Kidney (tissue), 14 donors: ENCODE measurements around the gene GNMT. TPM values are rescaled to one million over a fixed set of nuclear protein-coding genes. Genes with fewer than 3 reads are reported as not detected.
A peak's percentile ranks its signal among the peaks of the same experiment; 100 is the strongest.

Source experiments
- DNase-seq, 5 donors: peaks; one replicate each; pipeline ENCODE4 v3.0.0-alpha.2; 2013 to 2020
- FAIRE-seq: peaks from 2 replicates; lab custom pipeline; 2012; peaks lifted over from hg19 to GRCh38; lab: Jason Lieb, UNC
- H3K27ac ChIP-seq, 2 donors: one replicate each; pipeline ENCODE4 v1.7.0; 2013; ENCODE audit warnings: low read depth in 2 of 2, low read length in 2 of 2, inconsistent platforms in 1 of 2
- H3K27me3 ChIP-seq: one replicate; pipeline ENCODE4 v1.7.1; 2013; ENCODE audit warnings: low read length, inconsistent platforms; ENCODE audit not compliant: control insufficient read depth, insufficient read depth
- H3K36me3 ChIP-seq, 3 donors: one replicate each; pipeline versions ENCODE4 v1.7.0 to v1.7.1; 2013; ENCODE audit warnings: low read length in 3 of 3, control low read depth in 1 of 3, inconsistent platforms in 1 of 3; ENCODE audit not compliant: insufficient read depth in 3 of 3, control insufficient read depth in 2 of 3
- H3K4me1 ChIP-seq, 3 donors: one replicate each; pipeline versions ENCODE4 v1.7.0 to v1.7.1; 2013; ENCODE audit warnings: low read length in 3 of 3, inconsistent platforms in 1 of 3, low read depth in 1 of 3; ENCODE audit not compliant: control insufficient read depth in 2 of 3, insufficient read depth in 2 of 3
- H3K4me3 ChIP-seq, 3 donors: one replicate each; pipeline versions ENCODE4 v1.7.0 to v1.8.1; 2013; ENCODE audit warnings: low read length in 3 of 3, control low read depth in 1 of 3, inconsistent platforms in 1 of 3
- H3K9ac ChIP-seq, 3 donors: one replicate each; pipeline versions ENCODE4 v1.7.0 to v1.7.1; 2013; ENCODE audit warnings: low read length in 3 of 3, control low read depth in 1 of 3, inconsistent platforms in 1 of 3
- H3K9me3 ChIP-seq, 3 donors: one replicate each; pipeline versions ENCODE4 v1.7.0 to v1.7.1; 2013; ENCODE audit warnings: low read length in 3 of 3, control low read depth in 1 of 3, inconsistent platforms in 1 of 3; ENCODE audit not compliant: control insufficient read depth in 2 of 3, insufficient read depth in 1 of 3
- CTCF ChIP-seq: IDR thresholded peaks from 3 replicates; pipeline ENCODE4 v1.5.1; 2012; ENCODE audit warnings: mild to moderate bottlenecking, moderate library complexity, borderline replicate concordance; ENCODE audit not compliant: insufficient read depth; ENCODE audit errors: extremely low read depth
- intact Hi-C: fragments of 100-400 bp; cut with DNase I; formaldehyde crosslinking; loops from one replicate; pipeline ENCODE4 v1.11.1; 2022
- polyA plus RNA-seq: library from polyadenylated mRNA; stranded (reverse); fragments of 350-450 nt; fragmentation: Illumina TruSeq; extraction: RNeasy Lipid Tissue Mini Kit (QIAGEN cat#74804); gene quantifications from one replicate; pipeline ENCODE4 v1.2.3, GENCODE V29; 2014; ENCODE audit warnings: low read depth, low replicate concordance; ENCODE audit not compliant: insufficient read depth
- total RNA-seq: library from RNA; stranded (reverse); fragmentation: NEBNext Ultra II Directional; extraction: Animal tissue kit (Norgen Biotek cat#: 25700); gene quantifications from one replicate; pipeline ENCODE4 v1.2.1, GENCODE V29; 2021
- donor health status: control.
- donor health status: control.
- donor health status: control.
- donor health status: control.
- donor health status: control.
- donor health status: DM: yes; HTN: yes; CAD: no.
- donor health status: Normal renal cell carcinoma (clear cell type).

The GNMT gene
- total and polyA plus RNA-seq, 2 donors from 2014 or later, result 0.54 to 1.9 TPM

- peak in 1 of 5 donors; percentile 39 for DNase-seq
- H3K9ac ChIP-seq, result no peak overlapping the region
- H3K4me1 ChIP-seq, result peaks cover 0 to 8% (median 0%) of the 10 kb centered on the region in 3 donors
- H3K27ac ChIP-seq, result no peak overlapping the region
- no peaks in the 10 kb centered on the region for H3K9me3 ChIP-seq
- TF ChIP-seq CTCF, result no peak
- H3K27me3 ChIP-seq, result no peaks in the 10 kb centered on the region
- H3K36me3 ChIP-seq, result peaks cover 0 to 10% (median 3%) of the 10 kb centered on the region in 3 donors
- no peak for FAIRE-seq
- H3K4me3 ChIP-seq, result no peak overlapping the region
- intact Hi-C loops, result no loop called here
Measured at GRCh38 chr6:42963179-42963854, 2.8 kb downstream of the GNMT start.

- no peak for FAIRE-seq
- TF ChIP-seq CTCF, result peak; percentile 23
- Histone ChIP-seq H3K9me3 (no peaks in the 10 kb centered on the region), H3K4me1 (peaks cover 0 to 8% (median 0%) of the 10 kb centered on the region in 3 donors), H3K27ac (no peak overlapping the region), H3K4me3 (no peak overlapping the region), H3K9ac (no peak overlapping the region), H3K27me3 (no peaks in the 10 kb centered on the region), H3K36me3 (peaks cover 0 to 11% (median 3%) of the 10 kb centered on the region in 3 donors)
- DNase-seq, result peak in 4 of 5 donors; percentile 20 to 53 (median 34)
- intact Hi-C loops, result no loop called here
Measured at GRCh38 chr6:42963855-42964605, 3.5 kb downstream of the GNMT start.

GRCh38 chr6:42966571-42966970 lies 6.0 kb downstream of the GNMT start:
- no peak for TF ChIP-seq CTCF
- FAIRE-seq, result no peak
- Histone ChIP-seq H3K27ac (no peak overlapping the region), H3K9ac (no peak overlapping the region), H3K4me3 (no peak overlapping the region), H3K27me3 (no peaks in the 10 kb centered on the region), H3K4me1 (no peaks in the 10 kb centered on the region), H3K9me3 (no peaks in the 10 kb centered on the region), H3K36me3 (peaks cover 0 to 18% (median 3%) of the 10 kb centered on the region in 3 donors)
- intact Hi-C loops, result no loop called here
- no peak for DNase-seq
